Thoracic aorta endothelial cell (primary cell): ENCODE results near the gene TTC17. TPM values are rescaled to one million over a fixed set of nuclear protein-coding genes. Genes with fewer than 3 reads are reported as not detected.

Source experiments
- small RNA-seq: library from RNA; depleted of rRNA; stranded (forward); fragments of <200 nt; gene quantifications from one replicate; pipeline ENCODE3, GENCODE V24; 2012
- total RNA-seq: library from RNA; depleted of rRNA; stranded (reverse); fragments of >200 nt; gene quantifications from 2 replicates; pipeline ENCODE4 v1.2.3, GENCODE V29; 2012

The TTC17 gene
- 81.3 and 85.2 TPM in 2 replicates for total RNA-seq

GRCh38 chr11:43358801-43359421, at the start of gene TTC17:
Gene TTC17 (plus strand): TSS chr11:43358920. CDS start chr11:43358955, 35 bp downstream.

GRCh38 chr11:43311791-43312607, 46.7 kb upstream of the TTC17 start, which contains the start of gene API5:
Gene API5 (plus strand): TSS chr11:43311996. CDS start chr11:43312128, 132 bp downstream.

Small RNA genes lying within 50 kb of the gene (small RNA-seq; reads per million reads assigned to genes)
- gene RF00019, result not detected
- gene RN7SKP287, result not detected

Other genes starting within 250 kb of the TTC17 start
- gene API5, start 46.9 kb upstream of the TTC17 start, total RNA-seq, result 159 and 182 TPM in 2 replicates